GM20431 (cell line): Measurements from ENCODE around the gene FOXL1.

Experiments
- in situ Hi-C: fragments of 300-500 bp; cut with MseI, MboI; formaldehyde crosslinking; loops from one replicate; pipeline ENCODE4 v1.15.0; 2020; ENCODE audit warnings: low sequenced_read_pairs; ENCODE audit not compliant: unreplicated experiment

The FOXL1 gene

GRCh38 chr16:86621966-86622365 lies 43.6 kb downstream of the FOXL1 start:
- in situ Hi-C loops, result no loop called here

- in situ Hi-C loops, result no loop called here
Measured at GRCh38 chr16:86622700-86623615, 44.6 kb downstream of the FOXL1 start.

- in situ Hi-C loops, result no loop called here
Measured at GRCh38 chr16:86625029-86625428, 46.7 kb downstream of the FOXL1 start.

- in situ Hi-C loops, result no loop called here
Measured at GRCh38 chr16:86625821-86626220, 47.5 kb downstream of the FOXL1 start.

GRCh38 chr16:86626284-86626683 lies 47.9 kb downstream of the FOXL1 start:
- in situ Hi-C loops, result no loop called here

- in situ Hi-C loops, result no loop called here
Measured at GRCh38 chr16:86626966-86627365, 48.6 kb downstream of the FOXL1 start.

GRCh38 chr16:86628614-86629013 lies 50.3 kb downstream of the FOXL1 start:
- in situ Hi-C loops, result no loop called here

- in situ Hi-C loops, result no loop called here
Measured at GRCh38 chr16:86630471-86630870, 52.1 kb downstream of the FOXL1 start.

- in situ Hi-C loops, result no loop called here
Measured at GRCh38 chr16:86631444-86631843, 53.1 kb downstream of the FOXL1 start.
